Fibroblast of peridontal ligament (primary cell): ENCODE data around the gene PTPRM.

Experiments
- DNase-seq: peaks from one replicate; pipeline ENCODE4 v3.0.0-alpha.2; 2010; ENCODE audit errors: extremely low read depth

Gene PTPRM

DNA sequence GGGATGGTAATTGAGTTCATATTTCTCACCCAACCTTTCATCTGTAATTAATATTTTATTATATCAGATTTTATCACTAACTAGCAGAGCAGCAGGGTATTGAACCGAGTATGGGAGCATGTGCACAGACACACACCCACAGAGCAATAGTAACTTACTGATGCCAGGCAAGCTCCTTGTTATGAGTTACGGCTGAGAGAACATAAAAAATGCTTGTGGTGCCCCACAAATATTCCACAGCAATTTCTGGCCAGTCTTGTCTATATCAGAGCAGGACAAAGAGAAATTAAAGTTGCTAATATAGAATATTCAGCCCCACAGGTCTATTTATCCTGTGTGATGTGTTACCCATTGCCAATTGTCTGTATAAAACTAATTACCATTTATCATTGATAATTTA lies 540.3 kb downstream of the PTPRM start:
- DNase-seq: peak; percentile 36

- no peak for DNase-seq
These were observed 547.4 kb downstream of the PTPRM start for GRCh38 chr18:8114480-8114879.

DNA sequence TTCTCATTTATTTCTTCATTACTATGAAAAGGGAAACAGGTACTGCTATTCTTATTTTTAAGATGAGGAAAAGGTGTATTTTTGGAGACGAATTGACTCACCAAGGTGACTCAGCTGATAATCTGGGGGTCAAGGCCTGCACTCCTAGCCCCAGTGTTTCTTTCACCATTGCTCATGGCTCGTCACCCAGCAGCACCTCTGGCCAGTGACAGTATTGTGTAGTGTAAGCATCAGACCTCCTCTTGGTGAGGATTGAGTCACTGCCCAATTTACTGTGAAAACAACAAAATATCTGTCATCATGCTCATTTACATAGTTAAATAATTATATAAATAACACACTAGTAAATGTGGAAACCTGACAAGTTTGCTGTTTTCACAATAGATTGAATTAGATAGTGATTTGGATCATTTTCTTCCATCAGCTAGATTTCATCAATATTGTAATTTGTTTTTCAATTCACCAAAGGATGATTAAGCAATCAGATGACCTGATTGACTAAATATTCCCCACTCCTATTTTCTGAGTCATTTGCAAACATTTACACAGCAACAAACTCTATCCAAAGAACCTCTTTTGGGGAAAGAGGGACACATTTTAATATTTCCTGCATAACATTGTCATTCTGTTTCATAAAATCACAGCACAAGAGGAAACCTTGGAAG lies 549.4 kb downstream of the PTPRM start:
- peak; percentile 64 for DNase-seq

DNA sequence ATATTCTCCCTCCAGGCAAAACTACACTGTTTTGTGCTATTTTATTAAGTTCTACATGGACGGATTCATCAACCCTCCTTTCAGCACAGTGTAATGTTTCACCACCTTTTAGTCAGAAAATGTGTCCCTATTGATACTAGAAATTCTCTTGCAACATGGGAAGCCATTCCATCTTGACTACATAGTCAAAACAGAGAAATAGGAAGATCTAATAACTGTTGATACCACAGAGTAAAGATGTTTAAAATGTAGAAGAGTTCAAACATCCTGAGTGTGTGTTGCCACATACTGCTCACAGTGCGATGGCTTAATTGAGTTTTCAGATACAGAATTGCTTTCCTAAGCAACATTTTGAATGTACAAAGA lies 549.9 kb downstream of the PTPRM start:
- no peak for DNase-seq

DNA sequence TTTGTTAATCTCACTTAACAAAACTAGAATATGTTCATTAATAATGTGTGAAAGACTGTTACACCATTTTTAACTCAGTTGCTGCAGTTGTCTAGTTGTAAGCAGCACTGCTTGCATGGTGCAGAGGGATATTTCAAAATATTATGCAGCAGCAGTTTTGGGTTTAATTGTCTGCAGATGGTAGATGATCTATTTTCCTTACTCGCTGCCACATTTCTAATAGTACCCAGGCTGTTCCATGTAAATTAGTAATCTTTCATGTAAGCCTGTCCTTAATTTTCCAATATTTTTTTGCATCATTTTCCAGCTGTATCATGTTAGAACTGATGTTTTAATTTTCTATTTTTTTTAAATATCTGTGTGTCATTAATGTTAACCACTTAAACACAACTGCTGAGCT lies 554.0 kb downstream of the PTPRM start:
- peak; percentile 26 for DNase-seq

GRCh38 chr18:8121942-8122480 lies 554.9 kb downstream of the PTPRM start:
- DNase-seq: no peak

- DNase-seq: no peak
These were observed 557.4 kb downstream of the PTPRM start for GRCh38 chr18:8124232-8125146.

- DNase-seq: no peak
These were observed 563.0 kb downstream of the PTPRM start for GRCh38 chr18:8130096-8130495.

DNA sequence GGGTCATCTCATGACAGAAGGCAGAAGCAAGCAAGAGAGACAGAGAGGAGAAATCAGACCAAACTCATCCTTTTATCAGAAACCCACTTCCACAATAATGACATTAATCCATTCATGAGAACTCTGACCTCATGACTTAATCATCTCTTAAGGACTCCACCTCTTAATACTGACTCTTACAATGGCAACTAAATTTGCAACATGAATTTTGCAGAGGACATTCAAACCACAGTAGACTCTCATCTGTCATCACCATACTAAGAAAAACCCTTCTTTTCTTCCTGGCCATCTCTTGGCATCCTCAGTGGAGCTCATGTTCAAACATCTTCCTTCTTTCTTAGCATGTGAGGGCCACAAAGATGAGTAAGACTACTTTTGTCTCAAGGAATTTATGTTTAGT lies 565.9 kb downstream of the PTPRM start:
- DNase-seq: no peak

DNA sequence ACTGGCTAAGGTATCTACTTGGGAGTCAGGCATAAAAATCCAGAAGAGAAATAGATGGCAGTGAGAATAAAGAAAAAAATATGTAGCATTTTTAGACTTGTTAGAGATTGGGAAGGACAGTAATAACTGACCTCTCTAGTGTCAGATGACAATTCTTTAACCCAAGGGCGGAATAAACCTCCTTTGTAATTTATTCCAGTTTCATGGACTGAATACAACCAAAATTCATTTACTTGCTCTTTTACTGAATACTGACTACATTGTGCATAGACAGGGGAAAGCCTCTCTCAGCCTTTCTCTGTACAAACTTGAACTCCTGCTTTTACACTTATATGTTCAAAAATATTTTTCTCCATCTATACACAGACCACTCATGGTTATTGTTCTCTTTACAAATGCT lies 566.8 kb downstream of the PTPRM start:
- no peak for DNase-seq

DNA sequence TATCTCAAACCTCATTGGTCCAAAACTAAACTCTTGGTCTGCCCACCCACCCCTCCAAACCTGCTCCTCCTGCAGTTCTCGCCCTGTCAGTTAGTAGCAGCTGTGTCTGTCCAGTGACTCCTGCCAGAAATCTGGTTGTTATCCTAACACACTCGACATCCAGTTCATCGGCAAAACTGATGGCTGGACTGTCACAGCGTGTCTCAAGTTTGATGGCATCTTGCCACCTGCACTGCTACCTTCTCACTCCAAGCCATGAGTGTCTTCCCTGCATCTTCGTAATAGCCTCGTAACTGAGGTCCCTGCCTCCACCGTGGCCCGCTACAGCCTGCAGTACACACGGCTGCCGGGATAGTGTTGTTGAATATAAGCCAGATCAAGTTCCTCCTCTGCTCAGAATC lies 572.0 kb downstream of the PTPRM start:
- no peak for DNase-seq

- DNase-seq: no peak
These were observed 572.8 kb downstream of the PTPRM start for GRCh38 chr18:8139891-8140406.

- DNase-seq: peak; percentile 40
These were observed 573.9 kb downstream of the PTPRM start for GRCh38 chr18:8140841-8141501.

GRCh38 chr18:8142131-8142711 lies 575.1 kb downstream of the PTPRM start:
- DNase-seq: peak; percentile 50

GRCh38 chr18:8142932-8143331 lies 575.8 kb downstream of the PTPRM start:
- no peak for DNase-seq

DNA sequence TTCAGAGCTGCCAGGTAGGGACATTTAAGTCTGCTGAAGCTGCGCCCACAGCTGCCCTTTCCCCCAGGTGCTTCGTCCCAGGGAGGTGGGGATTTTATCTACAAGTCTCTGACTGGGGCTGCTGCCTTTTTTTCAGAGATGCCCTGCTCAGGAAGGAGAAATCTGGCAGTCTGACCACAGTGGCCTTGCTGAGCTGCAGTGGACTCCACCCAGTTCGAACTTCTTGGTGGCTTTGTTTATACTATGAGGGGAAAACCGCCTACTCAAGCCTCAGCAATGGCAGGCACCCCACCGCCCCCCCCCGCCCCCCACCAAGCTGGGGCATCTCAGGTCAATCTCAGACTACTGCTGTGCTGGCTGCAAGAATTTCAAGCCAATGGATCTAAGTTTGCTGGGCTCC lies 584.1 kb downstream of the PTPRM start:
- DNase-seq: peak; percentile 53

DNA sequence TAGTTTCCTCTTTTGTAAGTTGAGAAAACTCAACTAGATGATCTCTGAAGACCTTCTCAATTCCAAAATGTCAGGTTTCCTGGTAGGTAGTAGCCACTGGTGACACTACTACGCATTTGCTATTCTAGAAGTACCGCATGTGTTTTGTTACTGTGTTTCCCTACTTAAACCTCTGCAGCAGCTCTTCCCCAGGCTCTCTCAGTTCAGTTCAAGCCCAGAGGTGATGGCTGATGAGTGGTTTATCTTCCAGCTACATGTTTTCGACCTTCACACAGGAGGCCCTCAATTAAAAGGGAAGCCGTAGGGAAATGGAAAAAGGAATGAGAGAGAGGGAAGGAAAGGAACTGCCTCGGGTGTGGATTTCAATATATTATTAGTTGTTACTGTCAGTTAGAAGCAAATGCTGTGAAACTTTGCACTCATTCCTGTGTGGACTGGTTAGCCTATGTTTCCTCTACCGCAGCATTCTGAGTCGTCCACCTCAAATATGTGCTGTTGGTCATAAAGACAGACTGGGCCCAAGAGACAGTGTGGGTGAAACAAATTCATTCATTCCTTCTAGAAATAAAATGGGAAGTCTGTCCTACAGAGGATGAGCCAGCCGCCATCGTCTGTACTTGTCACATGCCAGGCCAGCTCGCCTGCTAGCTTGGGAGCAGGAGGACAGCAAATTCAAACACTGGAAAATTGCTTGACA lies 586.9 kb downstream of the PTPRM start:
- DNase-seq: peak; percentile 77

DNA sequence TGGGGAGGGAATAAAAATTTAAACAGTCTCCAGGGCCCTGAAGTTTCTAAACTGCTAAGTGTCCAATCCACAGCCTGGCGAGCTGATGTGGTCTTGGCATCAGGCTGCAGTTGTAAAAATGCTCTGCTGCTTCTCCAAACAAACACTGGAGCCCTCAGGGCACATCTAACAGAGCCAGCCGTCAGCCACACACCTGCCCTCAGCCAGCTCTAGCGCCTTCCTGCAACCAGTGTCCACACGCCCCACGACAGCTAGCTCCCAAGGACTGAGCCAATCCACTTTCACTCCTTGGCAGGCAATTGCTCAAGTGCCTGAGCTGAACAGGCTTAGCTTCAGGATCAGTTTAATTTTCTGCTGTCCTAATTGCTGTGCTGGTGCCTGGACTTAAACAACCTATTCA lies 595.7 kb downstream of the PTPRM start:
- DNase-seq: no peak

DNA sequence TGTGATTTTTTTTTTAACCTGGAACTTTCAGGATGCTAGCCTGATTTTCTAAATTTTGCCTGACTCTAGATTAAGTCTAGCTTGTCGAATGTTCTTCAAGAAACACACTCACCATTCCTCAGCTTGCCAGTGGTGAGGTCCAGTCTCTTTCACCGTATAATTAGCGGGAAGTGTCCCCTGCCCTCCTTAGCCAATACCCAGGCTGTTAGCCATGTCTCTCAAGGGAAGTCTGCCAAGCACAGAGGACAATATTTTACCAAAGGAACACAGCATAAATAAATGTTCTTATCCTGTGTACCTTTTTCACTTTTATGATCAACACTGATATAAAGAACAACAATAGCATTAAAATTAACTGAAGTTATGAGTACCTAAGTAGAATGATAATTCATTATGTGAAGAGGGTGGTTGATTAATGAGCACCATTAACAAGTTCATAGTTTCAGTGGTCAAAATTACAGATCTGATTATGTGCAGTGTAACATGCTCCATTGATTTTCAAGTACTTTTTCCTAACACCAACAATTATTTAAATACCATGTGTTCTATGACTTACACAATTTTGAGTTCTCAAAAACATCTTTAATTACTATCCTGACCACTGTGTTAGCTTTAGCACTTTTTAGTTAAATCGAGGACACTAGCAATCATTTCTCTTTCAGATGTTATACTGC lies 596.3 kb downstream of the PTPRM start:
- no peak for DNase-seq

- no peak for DNase-seq
These were observed 598.0 kb downstream of the PTPRM start for GRCh38 chr18:8165095-8165494.

DNA sequence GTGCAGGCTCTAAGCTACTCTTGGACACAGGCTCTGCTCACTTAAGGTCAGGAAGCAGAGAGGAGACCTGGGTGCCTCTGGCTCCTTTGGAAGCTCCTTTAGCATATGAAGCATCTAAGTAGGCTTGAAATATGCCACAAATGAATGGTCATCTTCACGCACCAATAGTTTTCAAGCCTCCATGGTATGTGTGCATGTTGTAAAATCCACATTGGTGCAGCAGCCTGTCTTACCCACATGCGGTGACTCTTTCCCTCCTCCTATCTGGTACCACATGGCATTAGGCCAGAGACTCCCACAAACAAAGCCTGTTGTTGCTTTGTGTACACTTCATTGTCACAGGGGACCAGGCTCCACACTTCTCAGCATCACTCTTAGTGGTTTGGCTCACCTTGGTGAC lies 599.9 kb downstream of the PTPRM start:
- no peak for DNase-seq
